Measurements from ENCODE around the gene ALOX5AP. TPM values are rescaled to one million over a fixed set of nuclear protein-coding genes. Genes with fewer than 3 reads are reported as not detected.

ALOX5AP gene
- polyA plus RNA-seq, 3 donors, result 84.4 to 269 (median 220) TPM

DNA sequence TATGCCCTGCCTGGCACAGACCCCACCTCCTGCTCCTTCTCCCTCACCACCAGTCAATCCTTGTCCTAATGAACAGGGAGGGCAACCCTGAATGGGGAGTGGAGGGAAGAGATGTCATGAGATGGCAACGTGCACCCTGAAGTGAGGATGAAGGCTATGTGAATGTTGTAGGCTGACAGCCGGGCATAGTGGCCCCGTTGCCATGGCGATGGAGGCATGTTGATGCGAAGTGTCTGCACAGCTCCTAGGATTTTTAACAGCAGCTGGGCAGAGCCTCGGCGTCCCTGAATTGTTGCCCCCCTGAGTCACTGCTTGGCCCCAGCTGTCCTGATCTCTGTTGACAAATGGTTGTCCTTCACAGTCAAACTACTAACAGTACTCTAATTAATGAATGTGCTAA is 4.8 kb upstream of the ALOX5AP start:
- Mint-ChIP-seq H3K4me1 (peaks cover 27% of the 10 kb centered on the region), H3K36me3 (peaks cover 0 to 18% of the 10 kb centered on the region in 2 donors), H3K9me3 (peaks cover 0 to 3% (median 2%) of the 10 kb centered on the region in 7 donors), H3K4me3 (peak overlapping the region in 1 of 2 donors; percentile 55), H3K27me3 (ENCODE audit: low read depth in 3 of 3) (peaks cover 24 to 44% (median 42%) of the 10 kb centered on the region in 3 donors), H3K27ac (no peak overlapping the region)
- Histone ChIP-seq H3K4me1 (ENCODE audit: control insufficient read depth in 1 of 2, insufficient read depth in 2 of 2, low read length in 2 of 2) (peaks cover 20 to 31% of the 10 kb centered on the region in 2 donors), H3K4me2 (replicated peaks; ENCODE audit: extremely low read depth, low read length, poor library complexity, severe bottlenecking) (no peak overlapping the region), H3K36me3 (replicated peaks in 1 of 2; ENCODE audit: control insufficient read depth in 1 of 2, insufficient read depth in 2 of 2, low read length in 2 of 2) (no peaks in the 10 kb centered on the region), H3K9me3 (replicated peaks in 1 of 2; ENCODE audit: control insufficient read depth in 1 of 2, insufficient read depth in 1 of 2, low read length in 2 of 2) (no peaks in the 10 kb centered on the region), H3K9ac (ENCODE audit: insufficient read depth, low read length, poor library complexity, severe bottlenecking) (no peak overlapping the region), H3K27ac (ENCODE audit: low read depth in 1 of 2, low read length in 2 of 2) (no peak overlapping the region), H4K20me1 (ENCODE audit: insufficient read depth, low read length) (no peaks in the 10 kb centered on the region), H2AFZ (ENCODE audit: insufficient read depth, low read depth, low read length, poor library complexity, severe bottlenecking) (no peak overlapping the region), H3K79me2 (ENCODE audit: insufficient read depth, low read length) (peaks cover 3% of the 10 kb centered on the region), H3K4me3 (replicated peaks in 1 of 3; ENCODE audit: low read depth in 2 of 3, low read length in 3 of 3) (no peak overlapping the region), H3K27me3 (ENCODE audit: control insufficient read depth in 2 of 2, insufficient read depth in 2 of 2, low read length in 2 of 2) (peaks cover 20 to 24% of the 10 kb centered on the region in 2 donors)
- 94% methylated on average over 5 of the region's 7 CpGs for WGBS (ENCODE audit: insufficient coverage)
- intact Hi-C loops (cut with micrococcal nuclease), result loop anchor here in 1 of 2 donors (10.0 kb wide), 2 partner anchors 54 to 56 kb away; no protein-coding TSS in a partner anchor
- TF ChIP-seq, protein P1, sequence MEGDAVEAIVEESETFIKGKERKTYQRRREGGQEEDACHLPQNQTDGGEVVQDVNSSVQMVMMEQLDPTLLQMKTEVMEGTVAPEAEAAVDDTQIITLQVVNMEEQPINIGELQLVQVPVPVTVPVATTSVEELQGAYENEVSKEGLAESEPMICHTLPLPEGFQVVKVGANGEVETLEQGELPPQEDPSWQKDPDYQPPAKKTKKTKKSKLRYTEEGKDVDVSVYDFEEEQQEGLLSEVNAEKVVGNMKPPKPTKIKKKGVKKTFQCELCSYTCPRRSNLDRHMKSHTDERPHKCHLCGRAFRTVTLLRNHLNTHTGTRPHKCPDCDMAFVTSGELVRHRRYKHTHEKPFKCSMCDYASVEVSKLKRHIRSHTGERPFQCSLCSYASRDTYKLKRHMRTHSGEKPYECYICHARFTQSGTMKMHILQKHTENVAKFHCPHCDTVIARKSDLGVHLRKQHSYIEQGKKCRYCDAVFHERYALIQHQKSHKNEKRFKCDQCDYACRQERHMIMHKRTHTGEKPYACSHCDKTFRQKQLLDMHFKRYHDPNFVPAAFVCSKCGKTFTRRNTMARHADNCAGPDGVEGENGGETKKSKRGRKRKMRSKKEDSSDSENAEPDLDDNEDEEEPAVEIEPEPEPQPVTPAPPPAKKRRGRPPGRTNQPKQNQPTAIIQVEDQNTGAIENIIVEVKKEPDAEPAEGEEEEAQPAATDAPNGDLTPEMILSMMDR (IDR thresholded peaks at IDR 0.05), result no peak
- no peak for DNase-seq

- H3K9me3 ChIP-seq (replicated peaks in 1 of 2; ENCODE audit: control insufficient read depth in 1 of 2, insufficient read depth in 1 of 2, low read length in 2 of 2), result no peaks in the 10 kb centered on the region
- H3K4me3 ChIP-seq (replicated peaks in 1 of 3; ENCODE audit: low read depth in 2 of 3, low read length in 3 of 3), result no peak overlapping the region
- no peaks in the 10 kb centered on the region for H4K20me1 ChIP-seq (ENCODE audit: insufficient read depth, low read length)
- H3K27ac ChIP-seq (ENCODE audit: low read depth in 1 of 2, low read length in 2 of 2), result no peak overlapping the region
- H3K27me3 ChIP-seq (ENCODE audit: control insufficient read depth in 2 of 2, insufficient read depth in 2 of 2, low read length in 2 of 2), result peaks cover 16 to 20% of the 10 kb centered on the region in 2 donors
- no peak for DNase-seq
- no peaks in the 10 kb centered on the region for H3K36me3 ChIP-seq (replicated peaks in 1 of 2; ENCODE audit: control insufficient read depth in 1 of 2, insufficient read depth in 2 of 2, low read length in 2 of 2)
- 95% methylated on average over 12 of the region's 21 CpGs for WGBS (ENCODE audit: insufficient coverage)
- H3K79me2 ChIP-seq (ENCODE audit: insufficient read depth, low read length), result peaks cover 12% of the 10 kb centered on the region
- peaks cover 35% of the 10 kb centered on the region for H3K4me1 Mint-ChIP-seq
- intact Hi-C loops (cut with micrococcal nuclease), result loop anchor here in 1 of 2 donors (10.0 kb wide), 2 partner anchors 53 to 57 kb away; no protein-coding TSS in a partner anchor
- H2AFZ ChIP-seq (ENCODE audit: insufficient read depth, low read depth, low read length, poor library complexity, severe bottlenecking), result no peak overlapping the region
- TF ChIP-seq, protein P1 (IDR thresholded peaks at IDR 0.05), result no peak
- H3K4me3 Mint-ChIP-seq, result no peak overlapping the region
- peaks cover 24 to 44% (median 37%) of the 10 kb centered on the region in 3 donors for H3K27me3 Mint-ChIP-seq (ENCODE audit: low read depth in 3 of 3)
- H3K36me3 Mint-ChIP-seq, result peaks cover 0 to 21% of the 10 kb centered on the region in 2 donors
- H3K4me2 ChIP-seq (replicated peaks; ENCODE audit: extremely low read depth, low read length, poor library complexity, severe bottlenecking), result no peak overlapping the region
- H3K9me3 Mint-ChIP-seq, result peaks cover 0 to 3% (median 2%) of the 10 kb centered on the region in 7 donors
- peaks cover 30 to 41% of the 10 kb centered on the region in 2 donors for H3K4me1 ChIP-seq (ENCODE audit: control insufficient read depth in 1 of 2, insufficient read depth in 2 of 2, low read length in 2 of 2)
- no peak overlapping the region for H3K27ac Mint-ChIP-seq
- H3K9ac ChIP-seq (ENCODE audit: insufficient read depth, low read length, poor library complexity, severe bottlenecking), result no peak overlapping the region
Measured at GRCh38 chr13:30731361-30732045, 3.8 kb upstream of the ALOX5AP start.
